Loucy (cell line): ENCODE data around the gene MMP24.

Experiments
- EZH2phosphoT487 ChIP-seq: fragments of 200-600 bp; IDR thresholded peaks from 2 replicates; pipeline ENCODE4 v1.6.1; 2018; ENCODE audit warnings: antibody characterized with exemption, mild to moderate bottlenecking, moderate library complexity, borderline replicate concordance
- TF ChIP-seq, protein P1 (sequence below): fragments of 200-600 bp; sonication (generic); conservative IDR thresholded peaks from 2 replicates; pipeline ENCODE4 v1.5.1; 2014; ENCODE audit warnings: mild to moderate bottlenecking, antibody characterized with exemption, low read length

DNA sequence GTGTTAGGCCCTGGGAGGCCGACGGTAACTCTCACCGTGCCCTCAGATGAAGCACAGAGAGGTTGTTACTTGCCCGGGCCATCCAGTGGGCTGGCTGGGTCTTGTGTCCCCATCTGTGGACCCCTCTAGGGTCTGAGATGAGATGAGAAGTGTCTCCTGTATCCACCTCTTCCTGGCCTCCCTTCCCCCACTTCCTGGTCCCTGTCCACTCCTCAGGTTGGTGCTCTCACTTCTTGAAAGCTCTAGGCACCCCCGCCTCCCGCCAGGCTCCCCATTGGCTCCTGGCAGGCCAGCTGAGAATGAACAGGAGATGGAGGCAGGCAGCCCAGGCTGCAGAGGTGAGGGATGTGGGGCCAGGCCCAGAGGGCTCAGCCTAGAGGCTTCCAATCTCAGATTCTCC is 49.9 kb downstream of the MMP24 start:
- TF ChIP-seq, protein P1, sequence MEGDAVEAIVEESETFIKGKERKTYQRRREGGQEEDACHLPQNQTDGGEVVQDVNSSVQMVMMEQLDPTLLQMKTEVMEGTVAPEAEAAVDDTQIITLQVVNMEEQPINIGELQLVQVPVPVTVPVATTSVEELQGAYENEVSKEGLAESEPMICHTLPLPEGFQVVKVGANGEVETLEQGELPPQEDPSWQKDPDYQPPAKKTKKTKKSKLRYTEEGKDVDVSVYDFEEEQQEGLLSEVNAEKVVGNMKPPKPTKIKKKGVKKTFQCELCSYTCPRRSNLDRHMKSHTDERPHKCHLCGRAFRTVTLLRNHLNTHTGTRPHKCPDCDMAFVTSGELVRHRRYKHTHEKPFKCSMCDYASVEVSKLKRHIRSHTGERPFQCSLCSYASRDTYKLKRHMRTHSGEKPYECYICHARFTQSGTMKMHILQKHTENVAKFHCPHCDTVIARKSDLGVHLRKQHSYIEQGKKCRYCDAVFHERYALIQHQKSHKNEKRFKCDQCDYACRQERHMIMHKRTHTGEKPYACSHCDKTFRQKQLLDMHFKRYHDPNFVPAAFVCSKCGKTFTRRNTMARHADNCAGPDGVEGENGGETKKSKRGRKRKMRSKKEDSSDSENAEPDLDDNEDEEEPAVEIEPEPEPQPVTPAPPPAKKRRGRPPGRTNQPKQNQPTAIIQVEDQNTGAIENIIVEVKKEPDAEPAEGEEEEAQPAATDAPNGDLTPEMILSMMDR = no peak
- TF ChIP-seq EZH2phosphoT487 = no peak
